Brain pericyte (primary cell): ENCODE measurements around the gene POR.
"Not testable (repeated sequence)": the region's sequence is repeated elsewhere in the genome, so short reads cannot be mapped to it uniquely, and the experiment has no call there.

ENCODE experiments used
- DNase-seq: peaks from one replicate; pipeline ENCODE4 v3.0.0-alpha.2; 2012; ENCODE audit warnings: low read depth, low spot score

The POR gene

GRCh38 chr7:75914655-75915415, at the start of gene POR:
POR (plus strand) TSS chr7:75915155; CDS start chr7:75954002, 38,847 bp downstream.
- peak; percentile 75 for DNase-seq

GRCh38 chr7:75866114-75866488, 48.9 kb upstream of the POR start:
- DNase-seq, result no peak

- no peak for DNase-seq
Measured at GRCh38 chr7:75866489-75867389, 48.2 kb upstream of the POR start.

- DNase-seq, result no peak
Measured at GRCh38 chr7:75867390-75867717, 47.6 kb upstream of the POR start.

GRCh38 chr7:75868153-75868552, 46.8 kb upstream of the POR start:
- no peak for DNase-seq

GRCh38 chr7:75869776-75870379, 45.1 kb upstream of the POR start:
- no peak for DNase-seq

- no peak for DNase-seq
Measured at GRCh38 chr7:75870557-75871161, 44.3 kb upstream of the POR start.

GRCh38 chr7:75872073-75872782, 42.7 kb upstream of the POR start:
- no peak for DNase-seq

GRCh38 chr7:75874180-75874579, 40.8 kb upstream of the POR start:
- not testable (repeated sequence) for DNase-seq

- DNase-seq, result no peak
Measured at GRCh38 chr7:75875113-75876080, 39.6 kb upstream of the POR start.

GRCh38 chr7:75876126-75876881, 38.7 kb upstream of the POR start:
- DNase-seq, result no peak

GRCh38 chr7:75878312-75878768, 36.6 kb upstream of the POR start:
- no peak for DNase-seq

GRCh38 chr7:75878769-75879611, 36.0 kb upstream of the POR start, which contains the start of gene RHBDD2:
RHBDD2 (plus strand) TSS chr7:75879034; CDS start chr7:75879083, 49 bp downstream.
- peak; percentile 53 for DNase-seq

- DNase-seq, result no peak
Measured at GRCh38 chr7:75879771-75880184, 35.2 kb upstream of the POR start.

- DNase-seq, result no peak
Measured at GRCh38 chr7:75880242-75880641, 34.7 kb upstream of the POR start.

GRCh38 chr7:75881436-75882095, 33.4 kb upstream of the POR start:
- DNase-seq, result no peak

- not testable (repeated sequence) for DNase-seq
Measured at GRCh38 chr7:75883265-75883824, 31.6 kb upstream of the POR start.
